KMS-11 (cell line): ENCODE results near the gene NAV2.
"Not testable (repeated sequence)": the region's sequence is repeated elsewhere in the genome, so short reads cannot be mapped to it uniquely, and the experiment has no call there.

Source experiments
- H2AFZ ChIP-seq: fragments of 200-600 bp; sonication (generic); 2 replicates; pipeline ENCODE4 v1.6.1; 2016; ENCODE audit warnings: antibody characterized with exemption, mixed run types, low read depth
- H3K27ac ChIP-seq: fragments of 200-600 bp; sonication (generic); 2 replicates; pipeline ENCODE4 v1.6.1; 2016; ENCODE audit warnings: mild to moderate bottlenecking, mixed run types
- H3K27me3 ChIP-seq: fragments of 200-600 bp; sonication (generic); 2 replicates; pipeline ENCODE4 v1.6.1; 2017; ENCODE audit warnings: mild to moderate bottlenecking, low read depth, mixed run types, moderate library complexity; ENCODE audit not compliant: insufficient read depth
- H3K36me3 ChIP-seq: fragments of 200-600 bp; sonication (generic); 2 replicates; pipeline ENCODE4 v1.6.1; 2017; ENCODE audit warnings: mild to moderate bottlenecking, mixed run types; ENCODE audit not compliant: insufficient read depth
- H3K4me1 ChIP-seq: fragments of 200-600 bp; sonication (generic); 2 replicates; pipeline ENCODE4 v1.6.1; 2016; ENCODE audit warnings: mild to moderate bottlenecking, low read depth, mixed run types; ENCODE audit not compliant: poor library complexity, severe bottlenecking
- H3K4me2 ChIP-seq: fragments of 200-600 bp; sonication (generic); 2 replicates; pipeline ENCODE4 v1.7.0; 2016; ENCODE audit warnings: mild to moderate bottlenecking, mixed run types
- H3K4me3 ChIP-seq: fragments of 200-600 bp; sonication (generic); IDR thresholded peaks from 2 replicates; pipeline ENCODE4 v1.6.1; 2017; ENCODE audit warnings: low read depth, low read length, mixed read lengths; ENCODE audit not compliant: insufficient read depth
- H3K79me2 ChIP-seq: fragments of 200-600 bp; sonication (generic); 2 replicates; pipeline ENCODE4 v1.6.1; 2016; ENCODE audit warnings: low read depth, mixed run types; ENCODE audit not compliant: insufficient read depth
- H3K9ac ChIP-seq: fragments of 200-600 bp; sonication (generic); 2 replicates; pipeline ENCODE4 v1.6.1; 2016; ENCODE audit warnings: mild to moderate bottlenecking, mixed run types
- H4K20me1 ChIP-seq: fragments of 200-600 bp; sonication (generic); 2 replicates; pipeline ENCODE4 v1.6.1; 2016; ENCODE audit warnings: mild to moderate bottlenecking, mixed run types; ENCODE audit not compliant: insufficient read depth
- TF ChIP-seq, protein P1 (sequence below): fragments of 200-600 bp; sonication (generic); conservative IDR thresholded peaks from 2 replicates; pipeline ENCODE4 v1.6.1; 2017; ENCODE audit warnings: low read depth, mild to moderate bottlenecking, antibody characterized with exemption, low read length, moderate library complexity, mixed read lengths

Gene NAV2

DNA sequence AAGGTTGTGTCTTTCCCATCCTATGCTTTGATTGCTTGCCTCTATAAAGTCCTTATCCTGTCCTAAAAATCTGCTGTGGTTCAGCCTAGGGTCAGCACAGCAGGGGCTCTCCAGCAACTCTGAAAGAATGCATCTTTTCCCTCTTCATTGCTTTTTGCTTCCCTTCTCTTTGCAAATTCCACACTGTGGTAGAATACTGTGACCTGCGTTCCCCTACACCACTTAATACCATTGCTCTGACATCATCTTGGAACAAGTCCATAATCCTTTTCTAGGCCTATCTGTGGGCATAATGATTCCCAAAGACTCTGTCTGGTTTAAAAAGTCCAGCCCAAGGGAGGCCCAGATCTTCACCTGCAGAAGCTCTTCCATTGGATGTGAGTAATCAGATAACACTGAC, 177.7 kb downstream of the NAV2 start:
- H4K20me1 ChIP-seq, result no peaks in the 10 kb centered on the region
- no peaks in the 10 kb centered on the region for H3K27me3 ChIP-seq
- H3K36me3 ChIP-seq, result no peaks in the 10 kb centered on the region
- TF ChIP-seq, protein P1, sequence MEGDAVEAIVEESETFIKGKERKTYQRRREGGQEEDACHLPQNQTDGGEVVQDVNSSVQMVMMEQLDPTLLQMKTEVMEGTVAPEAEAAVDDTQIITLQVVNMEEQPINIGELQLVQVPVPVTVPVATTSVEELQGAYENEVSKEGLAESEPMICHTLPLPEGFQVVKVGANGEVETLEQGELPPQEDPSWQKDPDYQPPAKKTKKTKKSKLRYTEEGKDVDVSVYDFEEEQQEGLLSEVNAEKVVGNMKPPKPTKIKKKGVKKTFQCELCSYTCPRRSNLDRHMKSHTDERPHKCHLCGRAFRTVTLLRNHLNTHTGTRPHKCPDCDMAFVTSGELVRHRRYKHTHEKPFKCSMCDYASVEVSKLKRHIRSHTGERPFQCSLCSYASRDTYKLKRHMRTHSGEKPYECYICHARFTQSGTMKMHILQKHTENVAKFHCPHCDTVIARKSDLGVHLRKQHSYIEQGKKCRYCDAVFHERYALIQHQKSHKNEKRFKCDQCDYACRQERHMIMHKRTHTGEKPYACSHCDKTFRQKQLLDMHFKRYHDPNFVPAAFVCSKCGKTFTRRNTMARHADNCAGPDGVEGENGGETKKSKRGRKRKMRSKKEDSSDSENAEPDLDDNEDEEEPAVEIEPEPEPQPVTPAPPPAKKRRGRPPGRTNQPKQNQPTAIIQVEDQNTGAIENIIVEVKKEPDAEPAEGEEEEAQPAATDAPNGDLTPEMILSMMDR, result no peak
- H3K27ac ChIP-seq, result no peak overlapping the region
- no peaks in the 10 kb centered on the region for H3K4me1 ChIP-seq
- H2AFZ ChIP-seq, result no peak overlapping the region
- H3K4me2 ChIP-seq, result no peak overlapping the region
- no peak overlapping the region for H3K4me3 ChIP-seq
- no peak overlapping the region for H3K9ac ChIP-seq
- no peaks in the 10 kb centered on the region for H3K79me2 ChIP-seq

DNA sequence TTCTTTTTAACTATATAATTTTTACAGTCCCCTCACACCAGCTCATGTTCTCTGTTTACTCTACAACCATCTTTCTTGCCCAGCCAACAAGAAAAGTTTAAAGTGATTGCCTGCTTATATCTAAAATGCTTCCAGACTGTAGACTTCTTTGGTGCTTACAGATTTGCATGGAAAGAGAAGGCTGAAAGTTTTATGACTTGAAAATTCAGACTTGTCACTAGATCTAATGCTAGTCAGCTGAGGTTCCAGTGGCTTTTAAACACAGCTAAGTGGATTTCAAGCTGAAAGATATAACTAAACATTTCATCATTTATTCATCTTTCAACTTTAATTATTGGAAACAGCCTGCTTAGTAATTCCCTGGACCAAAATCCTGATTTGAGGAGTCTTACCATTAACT, 178.4 kb downstream of the NAV2 start:
- H3K79me2 ChIP-seq, result no peaks in the 10 kb centered on the region
- no peaks in the 10 kb centered on the region for H3K36me3 ChIP-seq
- H3K4me2 ChIP-seq, result no peak overlapping the region
- H2AFZ ChIP-seq, result no peak overlapping the region
- H3K27ac ChIP-seq, result no peak overlapping the region
- TF ChIP-seq, protein P1, result no peak
- H3K27me3 ChIP-seq, result no peaks in the 10 kb centered on the region
- no peak overlapping the region for H3K4me3 ChIP-seq
- H3K4me1 ChIP-seq, result no peaks in the 10 kb centered on the region
- no peaks in the 10 kb centered on the region for H4K20me1 ChIP-seq
- H3K9ac ChIP-seq, result no peak overlapping the region

DNA sequence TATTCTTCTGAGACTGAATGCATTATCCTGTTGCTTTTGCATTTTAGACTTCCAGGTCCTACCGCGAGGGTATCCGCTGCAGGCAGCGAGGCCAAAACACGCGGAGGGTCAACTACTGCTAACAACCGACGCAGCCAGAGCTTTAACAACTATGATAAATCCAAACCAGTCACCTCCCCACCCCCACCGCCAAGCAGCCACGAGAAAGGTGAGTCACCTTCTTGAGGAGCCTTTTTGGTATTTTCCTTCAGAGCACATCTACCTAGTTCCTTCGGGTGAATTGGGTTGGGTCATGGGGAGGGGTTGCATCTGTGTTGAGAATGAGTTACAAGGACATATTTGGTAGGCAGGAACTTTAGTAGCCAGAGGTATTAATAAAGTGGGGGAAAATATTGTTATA, 179.8 kb downstream of the NAV2 start:
- H3K9ac ChIP-seq, result no peak overlapping the region
- H3K27me3 ChIP-seq, result no peaks in the 10 kb centered on the region
- H2AFZ ChIP-seq, result no peak overlapping the region
- no peak overlapping the region for H3K27ac ChIP-seq
- no peak overlapping the region for H3K4me3 ChIP-seq
- TF ChIP-seq, protein P1, result no peak
- H3K4me2 ChIP-seq, result no peak overlapping the region
- no peaks in the 10 kb centered on the region for H3K79me2 ChIP-seq
- no peaks in the 10 kb centered on the region for H3K36me3 ChIP-seq
- H3K4me1 ChIP-seq, result no peaks in the 10 kb centered on the region
- H4K20me1 ChIP-seq, result no peaks in the 10 kb centered on the region

DNA sequence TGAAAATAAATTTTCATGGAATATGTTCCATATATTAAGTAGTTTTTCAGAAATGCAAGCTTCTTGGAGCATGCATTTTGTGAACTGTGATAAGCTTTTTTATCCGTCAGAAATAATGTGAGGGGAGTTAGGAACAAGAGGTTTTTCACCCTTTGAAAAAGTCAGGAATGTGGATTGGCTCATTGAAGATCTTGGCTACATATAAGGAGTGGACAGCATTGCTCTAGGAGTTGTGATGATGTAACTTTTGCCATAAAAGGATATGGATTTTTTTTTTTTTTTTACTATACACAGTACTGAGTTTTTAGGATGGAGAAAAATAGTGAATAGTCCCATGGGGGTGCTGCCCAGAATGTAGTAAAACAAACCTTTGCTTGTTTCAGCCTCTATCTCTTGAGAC, 180.2 kb downstream of the NAV2 start:
- Histone ChIP-seq H3K79me2 (no peaks in the 10 kb centered on the region), H3K27ac (no peak overlapping the region), H3K4me2 (no peak overlapping the region), H3K36me3 (no peaks in the 10 kb centered on the region), H2AFZ (no peak overlapping the region), H3K9ac (no peak overlapping the region), H3K27me3 (no peaks in the 10 kb centered on the region), H4K20me1 (no peaks in the 10 kb centered on the region), H3K4me3 (no peak overlapping the region), H3K4me1 (no peaks in the 10 kb centered on the region)
- TF ChIP-seq, protein P1, result no peak

DNA sequence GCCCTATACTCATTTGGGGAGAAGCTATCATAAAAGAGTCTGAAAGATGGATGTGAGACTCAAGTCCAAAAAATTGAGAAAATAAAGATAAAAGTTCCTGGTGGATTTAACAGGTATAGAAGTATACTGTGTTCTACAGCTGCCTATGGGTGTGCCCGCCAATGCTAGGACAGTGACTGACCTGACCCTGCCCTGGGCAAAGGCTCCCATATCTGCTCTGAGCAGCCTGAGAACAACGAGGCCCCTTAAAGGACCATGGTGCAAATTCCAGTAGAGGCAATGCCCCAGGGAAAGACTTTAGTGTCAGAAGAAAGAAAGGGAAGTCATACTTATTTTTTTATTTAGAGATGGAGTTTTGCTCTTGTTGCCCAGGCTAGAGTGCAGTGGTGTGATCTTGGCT, 181.8 kb downstream of the NAV2 start:
- Histone ChIP-seq H3K9ac (no peak overlapping the region), H3K4me2 (no peak overlapping the region), H3K27ac (no peak overlapping the region), H3K4me1 (no peaks in the 10 kb centered on the region), H3K4me3 (no peak overlapping the region), H3K79me2 (no peaks in the 10 kb centered on the region), H4K20me1 (no peaks in the 10 kb centered on the region), H3K27me3 (no peaks in the 10 kb centered on the region), H3K36me3 (no peaks in the 10 kb centered on the region), H2AFZ (no peak overlapping the region)
- TF ChIP-seq, protein P1, result no peak

DNA sequence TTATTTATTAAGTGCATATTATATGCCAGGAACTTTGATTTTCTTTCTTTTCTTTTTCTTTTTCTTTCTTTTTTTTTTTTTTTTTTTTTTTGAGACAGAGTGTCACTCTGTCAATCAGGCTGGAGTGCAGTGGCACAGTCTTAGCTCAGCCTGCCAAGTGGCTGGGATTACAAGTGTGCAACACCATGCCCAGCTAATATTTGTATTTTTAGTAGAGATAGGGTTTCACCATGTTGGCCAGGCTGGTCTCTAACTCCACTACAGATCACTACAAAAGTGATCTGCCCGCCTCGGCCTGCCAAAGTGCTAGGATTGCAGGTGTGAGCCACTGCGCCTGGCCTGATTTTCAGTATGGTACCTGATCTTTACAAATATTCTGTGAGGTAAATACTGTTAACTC, 182.4 kb downstream of the NAV2 start:
- not testable (repeated sequence) for H2AFZ ChIP-seq, H3K4me1 ChIP-seq, H3K27me3 ChIP-seq, H3K4me3 ChIP-seq, H3K4me2 ChIP-seq, H3K36me3 ChIP-seq, H4K20me1 ChIP-seq, H3K79me2 ChIP-seq, H3K9ac ChIP-seq, H3K27ac ChIP-seq
